Sigmoid colon (tissue), 4 donors: ENCODE measurements around the gene SMYD3.

Source experiments
- CTCF ChIP-seq, 4 experiments: fragments of 450-650 bp in 3 of 4; fragments of 200-600 bp in 1 of 4; IDR thresholded peaks; one replicate each; pipeline ENCODE4 v1.5.1; 2016 to 2019; ENCODE audit warnings: antibody characterized with exemption in 4 of 4, mild to moderate bottlenecking in 3 of 4, moderate library complexity in 2 of 4
- POLR2A ChIP-seq, 2 donors: fragments of 450-650 bp; IDR thresholded peaks; one replicate each; pipeline ENCODE4 v1.6.1; 2016; ENCODE audit warnings: antibody characterized with exemption in 2 of 2, mild to moderate bottlenecking in 2 of 2, moderate library complexity in 2 of 2
- POLR2AphosphoS5 ChIP-seq, 4 donors: sonication (generic); formaldehyde crosslinking; IDR thresholded peaks; one replicate each; pipeline ENCODE4 v1.6.1; 2017; ENCODE audit warnings: antibody characterized with exemption in 4 of 4

- TF ChIP-seq POLR2A (IDR thresholded peaks at IDR 0.05) (no peak), CTCF (IDR thresholded peaks at IDR 0.05) (no peak), POLR2AphosphoS5 (IDR thresholded peaks at IDR 0.05) (no peak)
Observed at GRCh38 chr1:246164764-246165163, 342.3 kb downstream of the SMYD3 start.
